IMR-90 (cell line): ENCODE measurements around the gene SEZ6L2. TPM values are rescaled to one million over a fixed set of nuclear protein-coding genes. Genes with fewer than 3 reads are reported as not detected.

Experiments
- ATAC-seq: fragments of 200-7000 bp; cut with Tn5 transposase; 2 replicates; pipeline ENCODE4 v1.9.1; 2020; ENCODE audit warnings: low read depth, mild to moderate bottlenecking, moderate library complexity
- BruUV-seq: library from RNA; stranded (reverse); fragments of 400-500 nt; replicated peaks from 2 replicates; lab custom pipeline; 2021; lab: Mats Ljungman, UMichigan
- CTCF ChIA-PET: fragments of 300-600 bp; formaldehyde crosslinking; extraction: SDS; loops from one replicate; lab custom pipeline; 2021; ENCODE audit warnings: antibody characterized with exemption; lab: Yijun Ruan, JAX
- POLR2A ChIA-PET: fragments of 300-600 bp; sonication (Branson Sonifier 250); formaldehyde crosslinking; loops from one replicate; lab custom pipeline; 2022; ENCODE audit warnings: antibody characterized with exemption; ENCODE audit not compliant: unreplicated experiment; lab: Charles Lee
- DNase-seq: peaks from one replicate; pipeline ENCODE4 v3.0.0; 2013
- H2AFZ ChIP-seq: replicated peaks from 2 replicates; pipeline ENCODE3; 2013; ENCODE audit warnings: low read length, mild to moderate bottlenecking; ENCODE audit not compliant: poor library complexity
- H2AK5ac ChIP-seq: 2 replicates; pipeline ENCODE4 v1.6.1; 2013; ENCODE audit warnings: low read depth, low read length, inconsistent platforms
- H2AK9ac ChIP-seq: replicated peaks from 2 replicates; pipeline ENCODE3; 2013; ENCODE audit warnings: mild to moderate bottlenecking, low read depth, low read length, moderate library complexity; ENCODE audit not compliant: poor library complexity
- H2BK120ac ChIP-seq: 2 replicates; pipeline ENCODE4 v1.6.1; 2013; ENCODE audit warnings: low read depth, low read length, inconsistent platforms
- H2BK15ac ChIP-seq: 3 replicates; pipeline ENCODE4 v1.6.1; 2013; ENCODE audit warnings: low read depth, low read length, inconsistent platforms
- H2BK20ac ChIP-seq: 2 replicates; pipeline ENCODE4 v1.6.1; 2013; ENCODE audit warnings: low read depth, mild to moderate bottlenecking, inconsistent platforms, low read length, moderate library complexity
- H2BK5ac ChIP-seq: 2 replicates; pipeline ENCODE4 v1.6.1; 2013; ENCODE audit warnings: mild to moderate bottlenecking, low read depth, low read length, inconsistent platforms; ENCODE audit not compliant: poor library complexity, severe bottlenecking
- H3K14ac ChIP-seq: replicated peaks from 2 replicates; pipeline ENCODE4 v1.6.1; 2013; ENCODE audit warnings: low read depth, low read length, inconsistent platforms
- H3K18ac ChIP-seq: 2 replicates; pipeline ENCODE4 v1.6.1; 2013; ENCODE audit warnings: low read depth, low read length, control low read depth
- H3K23ac ChIP-seq: 2 replicates; pipeline ENCODE4 v1.6.1; 2013; ENCODE audit warnings: low read depth, low read length, inconsistent platforms
- H3K27ac ChIP-seq: 2 replicates; pipeline ENCODE4 v1.5.1; 2013; ENCODE audit warnings: mild to moderate bottlenecking, control low read depth, low read length; ENCODE audit not compliant: insufficient read depth
- H3K27me3 ChIP-seq: 2 replicates; pipeline ENCODE4 v1.6.1; 2013; ENCODE audit warnings: low read length; ENCODE audit not compliant: control insufficient read depth, insufficient read depth
- H3K36me3 ChIP-seq: 2 replicates; pipeline ENCODE4 v1.6.1; 2013; ENCODE audit warnings: low read length, mixed read lengths; ENCODE audit not compliant: control insufficient read depth, insufficient read depth
- H3K4ac ChIP-seq: 2 replicates; pipeline ENCODE4 v1.6.1; 2013; ENCODE audit warnings: low read depth, low read length, inconsistent platforms
- H3K4me1 ChIP-seq: 2 replicates; pipeline ENCODE4 v1.6.1; 2013; ENCODE audit warnings: low read length, mixed read lengths; ENCODE audit not compliant: control insufficient read depth, insufficient read depth
- H3K4me2 ChIP-seq: 2 replicates; pipeline ENCODE4 v1.6.1; 2013; ENCODE audit warnings: low read depth, mild to moderate bottlenecking, control low read depth, low read length, moderate library complexity
- H3K4me3 ChIP-seq: 2 replicates; pipeline ENCODE4 v1.5.1; 2013; ENCODE audit warnings: low read depth, mild to moderate bottlenecking, control low read depth, low read length, moderate library complexity; ENCODE audit not compliant: insufficient read depth
- H3K56ac ChIP-seq: 2 replicates; pipeline ENCODE4 v1.6.1; 2013; ENCODE audit warnings: low read length, inconsistent platforms; ENCODE audit not compliant: insufficient read depth; ENCODE audit errors: extremely low read depth
- H3K79me1 ChIP-seq, 2 experiments: 2 replicates each; pipeline ENCODE4 v1.6.1; 2013; ENCODE audit warnings: low read length in 2 of 2, inconsistent platforms in 1 of 2, low read depth in 1 of 2
- H3K9ac ChIP-seq: 2 replicates; pipeline ENCODE4 v1.6.1; 2013; ENCODE audit warnings: low read depth, low read length, control low read depth
- H3K9me1 ChIP-seq: 2 replicates; pipeline ENCODE4 v1.6.1; 2013; ENCODE audit warnings: low read length, inconsistent platforms; ENCODE audit not compliant: insufficient read depth
- H3K9me3 ChIP-seq: 2 replicates; pipeline ENCODE4 v1.6.1; 2013; ENCODE audit warnings: low read length; ENCODE audit not compliant: control insufficient read depth, insufficient read depth
- H4K20me1 ChIP-seq: 2 replicates; pipeline ENCODE4 v1.6.1; 2013; ENCODE audit warnings: low read length, inconsistent platforms; ENCODE audit not compliant: insufficient read depth
- H4K5ac ChIP-seq: 2 replicates; pipeline ENCODE4 v1.6.1; 2013; ENCODE audit warnings: mild to moderate bottlenecking, low read depth, low read length, control low read depth
- H4K8ac ChIP-seq, 2 experiments: 2 replicates each; pipeline ENCODE4 v1.6.1; 2013; ENCODE audit warnings: low read depth in 2 of 2, low read length in 2 of 2, control low read depth in 1 of 2, inconsistent platforms in 1 of 2
- H4K91ac ChIP-seq: 2 replicates; pipeline ENCODE4 v1.6.1; 2013; ENCODE audit warnings: low read depth, low read length, inconsistent platforms; ENCODE audit not compliant: insufficient read depth
- CTCF ChIP-seq: conservative IDR thresholded peaks from 2 replicates; pipeline ENCODE4 v1.5.1; 2012; ENCODE audit warnings: mild to moderate bottlenecking, low read depth, low read length, improper control_type of control experiment
- MAFK ChIP-seq: IDR thresholded peaks from 2 replicates; pipeline ENCODE4 v1.6.1; 2012; ENCODE audit warnings: low read depth, low read length, improper control_type of control experiment
- MAZ ChIP-seq: IDR thresholded peaks from 2 replicates; pipeline ENCODE4 v1.6.1; 2012; ENCODE audit warnings: low read depth, mild to moderate bottlenecking, low read length, improper control_type of control experiment, moderate library complexity, borderline replicate concordance
- POLR2A ChIP-seq: IDR thresholded peaks from 2 replicates; pipeline ENCODE4 v1.6.1; 2012; ENCODE audit warnings: mild to moderate bottlenecking, low read depth, low read length
- RCOR1 ChIP-seq: IDR thresholded peaks from 2 replicates; pipeline ENCODE4 v1.6.1; 2012; ENCODE audit warnings: mild to moderate bottlenecking, low read length, improper control_type of control experiment; ENCODE audit not compliant: insufficient replicate concordance
- SMC3 ChIP-seq: fragments of 150-350 bp; IDR thresholded peaks from 2 replicates; pipeline ENCODE4 v1.6.1; 2016; ENCODE audit warnings: low read depth, mild to moderate bottlenecking, antibody characterized with exemption, low read length, moderate library complexity
- USF2 ChIP-seq: fragments of 150-350 bp; IDR thresholded peaks from 2 replicates; pipeline ENCODE4 v1.6.1; 2017; ENCODE audit warnings: mild to moderate bottlenecking, antibody characterized with exemption, low read length, low read depth
- WGBS, 2 experiments: methylation state at CpG; one replicate each; pipeline versions ENCODE4 v1.1.5 to v1.1.7; 2013; ENCODE audit warnings: missing lambda C conversion rate in 2 of 2; ENCODE audit not compliant: insufficient read length in 1 of 2; ENCODE audit errors: extremely low coverage in 2 of 2; 5-methylcytosine and 5-hydroxymethylcytosine counted together
- dilution Hi-C: fragments of 300-500 bp; cut with HindIII; formaldehyde crosslinking; loops from one replicate; pipeline ENCODE4 v1.14.3; 2018; ENCODE audit warnings: low sequenced_read_pairs; ENCODE audit not compliant: unreplicated experiment
- in situ Hi-C: fragments of 300-500 bp; cut with MboI; formaldehyde crosslinking; loops from 3 replicates; pipeline ENCODE4 v1.14.3; 2019; ENCODE audit warnings: low sequenced_read_pairs, inconsistent platforms, mixed read lengths
- intact Hi-C: fragments of 100-400 bp; cut with micrococcal nuclease; formaldehyde crosslinking; loops from 2 replicates; pipeline ENCODE4 v1.10.0; 2022
- polyA plus RNA-seq, 3 experiments: library from polyadenylated mRNA; depleted of rRNA; stranded (reverse); fragments of >200 nt; gene quantifications; 2 replicates each; pipeline ENCODE4 v1.2.3, GENCODE V29; 2012; ENCODE audit warnings: low replicate concordance in 1 of 3
- total RNA-seq: library from RNA; depleted of rRNA; stranded (reverse); fragments of >200 nt; gene quantifications from 2 replicates; pipeline ENCODE4 v1.2.3, GENCODE V29; 2012

Gene SEZ6L2
- total and polyA plus RNA-seq, 2 of the 4 experiments (the other 2 are of a cell fraction), result 0.72 to 10.5 TPM

- no peaks in the 10 kb centered on the region for H3K79me1 ChIP-seq
- H2AK9ac ChIP-seq, result no peak overlapping the region
- H4K20me1 ChIP-seq, result peaks cover 3% of the 10 kb centered on the region; the same call in 1 of the 2 replicates
- H2BK5ac ChIP-seq, result no peak overlapping the region
- DNase-seq (no peak), ATAC-seq (no peak)
- no peak overlapping the region for H2BK15ac ChIP-seq
- H3K9me1 ChIP-seq, result no peaks in the 10 kb centered on the region
- no peak overlapping the region for H2AK5ac ChIP-seq
- H3K23ac ChIP-seq, result peak overlapping the region; percentile 27; the same call in 1 of the 2 replicates
- H4K5ac ChIP-seq, result no peak overlapping the region
- H3K4ac ChIP-seq, result no peak overlapping the region
- H3K36me3 ChIP-seq, result peaks cover 1% of the 10 kb centered on the region
- no peak overlapping the region for H3K56ac ChIP-seq
- H3K4me1 ChIP-seq, result no peaks in the 10 kb centered on the region
- intact Hi-C loops, result no loop called here
- H3K4me2 ChIP-seq, result no peak overlapping the region
- BruUV-seq, result no TSS peak
- H3K27ac ChIP-seq, result no peak overlapping the region
- no peak overlapping the region for H4K8ac ChIP-seq
- dilution Hi-C loops, result no loop called here
- WGBS, 2 experiments, result no CpG with 5 or more reads among the region's 3 CpGs
- no peaks in the 10 kb centered on the region for H3K9me3 ChIP-seq
- no peak overlapping the region for H4K91ac ChIP-seq
- CTCF ChIA-PET, result interaction anchor here (1.0 kb wide), 1 partner anchor 19 kb away, joined by 3 read pairs; the partner anchor contains the start of gene SEZ6L2
- POLR2A ChIA-PET, result no interaction called here
- H3K18ac ChIP-seq, result no peak overlapping the region
- in situ Hi-C loops, result no loop called here
- H3K4me3 ChIP-seq, result no peak overlapping the region
- H3K9ac ChIP-seq, result no peak overlapping the region
- no peak overlapping the region for H3K14ac ChIP-seq
- no peak overlapping the region for H2AFZ ChIP-seq
- H2BK20ac ChIP-seq, result no peak overlapping the region
- H3K27me3 ChIP-seq, result peaks cover 15% of the 10 kb centered on the region
- no peak overlapping the region for H2BK120ac ChIP-seq
- TF ChIP-seq SMC3, result no peak
- TF ChIP-seq CTCF, result no peak
- no peak for TF ChIP-seq USF2
- no peak for TF ChIP-seq MAFK
- no peak for TF ChIP-seq MAZ
- TF ChIP-seq RCOR1, result no peak
- no peak for TF ChIP-seq POLR2A
Observed at GRCh38 chr16:29881050-29881449, 18.3 kb downstream of the SEZ6L2 start.
